Measurements from ENCODE around the gene CMSS1. TPM values are rescaled to one million over a fixed set of nuclear protein-coding genes. Genes with fewer than 3 reads are reported as not detected.
A peak's percentile ranks its signal among the peaks of the same experiment; 100 is the strongest.

CMSS1 gene
- total RNA-seq, 1 donor from 2014 or later, result 17.3 TPM

DNA sequence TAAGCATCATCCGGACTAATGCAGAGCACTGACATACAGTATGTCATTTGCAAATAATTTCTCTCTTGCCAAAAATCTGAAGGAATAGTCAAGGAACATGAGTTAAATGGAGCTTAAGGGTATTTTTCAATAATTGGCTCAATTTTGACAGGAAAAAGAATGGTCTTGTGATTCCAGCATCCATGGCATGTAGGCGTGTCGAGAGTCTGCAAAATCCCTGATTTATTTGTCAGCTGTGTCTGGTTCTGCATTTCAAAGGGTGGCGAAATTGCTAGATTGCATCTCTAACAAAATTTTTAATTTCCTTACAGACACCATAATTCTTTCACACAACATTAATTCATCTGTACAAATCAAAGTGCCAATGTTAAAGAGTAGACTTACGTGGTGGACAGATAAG lies 377.7 kb downstream of the CMSS1 start:
- no peaks in the 10 kb centered on the region for H3K27me3 ChIP-seq (ENCODE audit: low read depth)
- intact Hi-C loops (cut with DNase I), result no loop called here

DNA sequence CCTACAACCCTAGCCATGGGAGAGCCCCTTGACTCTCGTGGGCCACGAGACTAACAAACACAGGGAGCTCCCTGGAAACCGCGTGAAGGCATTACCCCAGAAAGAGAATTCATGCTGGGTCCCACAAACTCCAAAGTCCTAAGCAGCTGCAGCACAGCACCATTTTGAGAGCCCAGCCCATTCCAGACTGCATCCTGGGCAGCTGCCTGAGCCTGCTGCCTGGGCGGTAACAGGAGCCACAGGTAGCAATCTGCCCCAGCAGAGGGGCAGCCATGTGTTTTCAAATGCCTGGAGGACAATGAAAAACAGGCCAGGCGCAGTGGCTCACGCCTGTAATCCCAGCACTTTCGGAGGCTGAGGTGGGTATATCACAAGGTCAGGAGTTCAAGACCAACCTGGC lies 380.2 kb downstream of the CMSS1 start:
- Histone ChIP-seq H3K27me3 (ENCODE audit: low read depth) (no peaks in the 10 kb centered on the region), H3K36me3 (no peaks in the 10 kb centered on the region), H3K9me3 (no peaks in the 10 kb centered on the region), H3K4me1 (no peaks in the 10 kb centered on the region), H3K27ac (no peak overlapping the region), H3K4me3 (no peak overlapping the region)
- no peak for DNase-seq
- TF ChIP-seq CTCF (IDR thresholded peaks at IDR 0.05), result no peak
- ATAC-seq, result no peak
- intact Hi-C loops (cut with DNase I), result no loop called here

More for the DNA sequence above, 377.7 kb downstream of the CMSS1 start:
- no peak for ATAC-seq
- no peaks in the 10 kb centered on the region for H3K4me1 ChIP-seq
- no peak for TF ChIP-seq CTCF (IDR thresholded peaks at IDR 0.05)
- no peaks in the 10 kb centered on the region for H3K36me3 ChIP-seq
- no peak for DNase-seq
- H3K27ac ChIP-seq, result no peak overlapping the region
- H3K4me3 ChIP-seq, result no peak overlapping the region
- no peaks in the 10 kb centered on the region for H3K9me3 ChIP-seq

DNA sequence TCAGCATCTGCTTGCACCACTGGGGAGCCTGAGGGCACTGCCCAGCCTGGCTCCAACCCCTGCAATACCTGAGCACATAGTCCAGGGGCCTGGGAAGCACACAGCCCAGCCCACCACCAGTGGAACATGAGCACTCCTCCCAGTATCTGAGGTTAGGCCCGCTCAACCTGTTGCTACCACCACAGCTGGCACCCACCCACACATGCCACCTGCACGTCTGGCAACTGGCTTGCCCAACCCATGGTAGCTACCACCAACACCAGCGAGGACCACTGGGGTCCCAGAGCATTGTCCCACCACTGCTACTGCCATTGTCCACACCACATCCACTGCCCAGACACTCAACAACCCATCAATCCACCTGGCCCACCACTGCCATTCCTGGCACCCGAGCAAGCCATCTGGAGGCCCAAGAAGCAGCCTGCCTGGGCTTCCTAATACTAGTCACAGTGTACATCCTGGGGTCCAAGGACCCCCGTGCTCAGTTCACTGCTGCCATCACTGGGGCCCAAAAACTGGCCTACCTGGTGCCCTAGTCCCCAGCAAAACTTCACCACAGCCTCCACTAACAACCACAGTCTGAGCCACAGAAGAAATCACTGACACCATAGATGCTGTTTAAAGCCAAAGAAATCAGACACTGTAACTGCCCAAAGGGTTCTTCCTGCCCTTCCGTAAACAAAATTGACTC lies 381.1 kb downstream of the CMSS1 start:
- intact Hi-C loops (cut with DNase I), result no loop called here
- TF ChIP-seq CTCF (IDR thresholded peaks at IDR 0.05), result no peak
- Histone ChIP-seq H3K36me3 (no peaks in the 10 kb centered on the region), H3K4me3 (no peak overlapping the region), H3K27me3 (ENCODE audit: low read depth) (no peaks in the 10 kb centered on the region), H3K4me1 (no peaks in the 10 kb centered on the region), H3K27ac (no peak overlapping the region), H3K9me3 (no peaks in the 10 kb centered on the region)
- ATAC-seq (peak in 1 of 2 donors; percentile 28), DNase-seq (no peak)

GRCh38 chr3:100205171-100205570 lies 387.5 kb downstream of the CMSS1 start:
- ATAC-seq (no peak), DNase-seq (no peak)
- Histone ChIP-seq H3K4me3 (no peak overlapping the region), H3K4me1 (peaks cover 8% of the 10 kb centered on the region), H3K9me3 (no peaks in the 10 kb centered on the region), H3K27ac (no peak overlapping the region), H3K36me3 (no peaks in the 10 kb centered on the region), H3K27me3 (ENCODE audit: low read depth) (no peaks in the 10 kb centered on the region)
- no peak for TF ChIP-seq CTCF (IDR thresholded peaks at IDR 0.05)
- intact Hi-C loops (cut with DNase I), result no loop called here

- DNase-seq (no peak), ATAC-seq (no peak)
- Histone ChIP-seq H3K36me3 (no peaks in the 10 kb centered on the region), H3K4me1 (peaks cover 21% of the 10 kb centered on the region), H3K9me3 (no peaks in the 10 kb centered on the region), H3K4me3 (no peak overlapping the region), H3K27me3 (ENCODE audit: low read depth) (no peaks in the 10 kb centered on the region), H3K27ac (no peak overlapping the region)
- intact Hi-C loops (cut with DNase I), result no loop called here
- TF ChIP-seq CTCF (IDR thresholded peaks at IDR 0.05), result no peak
Measured at GRCh38 chr3:100206687-100207086, 389.0 kb downstream of the CMSS1 start.

All from lower lobe of right lung (tissue), 2 donors.